HL-60/S4 (cell line): ENCODE data around the gene ANO10.

ENCODE experiments used
- in situ Hi-C: fragments of 300-500 bp; cut with MboI; formaldehyde crosslinking; loops from 2 replicates; pipeline ENCODE4 v1.14.3; 2022; ENCODE audit warnings: low sequenced_read_pairs

The ANO10 gene

GRCh38 chr3:43423639-43424038, 198.2 kb downstream of the ANO10 start:
- in situ Hi-C loops: no loop called here

- in situ Hi-C loops: no loop called here
Observed at GRCh38 chr3:43423142-43423541, 198.7 kb downstream of the ANO10 start.

- in situ Hi-C loops: no loop called here
Observed at GRCh38 chr3:43418601-43419272, 203.1 kb downstream of the ANO10 start.

GRCh38 chr3:43417133-43417532, 204.7 kb downstream of the ANO10 start:
- in situ Hi-C loops: no loop called here

- in situ Hi-C loops: no loop called here
Observed at GRCh38 chr3:43415088-43415487, 206.7 kb downstream of the ANO10 start.

- in situ Hi-C loops: no loop called here
Observed at GRCh38 chr3:43413676-43414368, 208.0 kb downstream of the ANO10 start.

GRCh38 chr3:43411429-43411828, 210.4 kb downstream of the ANO10 start:
- in situ Hi-C loops: no loop called here

- in situ Hi-C loops: no loop called here
Observed at GRCh38 chr3:43410592-43410991, 211.2 kb downstream of the ANO10 start.

GRCh38 chr3:43409506-43409905, 212.3 kb downstream of the ANO10 start:
- in situ Hi-C loops: no loop called here

GRCh38 chr3:43406643-43407023, 215.2 kb downstream of the ANO10 start:
- in situ Hi-C loops: no loop called here

GRCh38 chr3:43405888-43406642, 215.7 kb downstream of the ANO10 start:
- in situ Hi-C loops: no loop called here

- in situ Hi-C loops: no loop called here
Observed at GRCh38 chr3:43400781-43401730, 220.8 kb downstream of the ANO10 start.

- in situ Hi-C loops: no loop called here
Observed at GRCh38 chr3:43400167-43400566, 221.6 kb downstream of the ANO10 start.

GRCh38 chr3:43399034-43399433, 222.8 kb downstream of the ANO10 start:
- in situ Hi-C loops: no loop called here

GRCh38 chr3:43394041-43394554, 227.7 kb downstream of the ANO10 start:
- in situ Hi-C loops: no loop called here

- in situ Hi-C loops: no loop called here
Observed at GRCh38 chr3:43391621-43392020, 230.2 kb downstream of the ANO10 start.

GRCh38 chr3:43390255-43390588, 231.6 kb downstream of the ANO10 start:
- in situ Hi-C loops: no loop called here

GRCh38 chr3:43389388-43390254, 232.2 kb downstream of the ANO10 start:
- in situ Hi-C loops: no loop called here

GRCh38 chr3:43388915-43389314, 232.9 kb downstream of the ANO10 start:
- in situ Hi-C loops: no loop called here

GRCh38 chr3:43388175-43388574, 233.6 kb downstream of the ANO10 start:
- in situ Hi-C loops: no loop called here
